Peyer's patch (tissue), 4 donors: ENCODE measurements around the gene POMT2.

Source experiments
- POLR2A ChIP-seq, 2 donors: fragments of 450-650 bp; IDR thresholded peaks; one replicate each; pipeline ENCODE4 v1.5.1; 2017; ENCODE audit warnings: antibody characterized with exemption in 2 of 2, mild to moderate bottlenecking in 2 of 2, moderate library complexity in 2 of 2
- TF ChIP-seq, protein P1 (sequence below), 6 experiments: fragments of 450-650 bp in 4 of 6; fragments of 200-600 bp in 2 of 6; sonication (generic) in 1 of 6; IDR thresholded peaks; one replicate each; pipeline ENCODE4 v1.5.1; 2017 to 2019; ENCODE audit warnings: antibody characterized with exemption in 6 of 6, mild to moderate bottlenecking in 3 of 6, moderate library complexity in 1 of 6

DNA sequence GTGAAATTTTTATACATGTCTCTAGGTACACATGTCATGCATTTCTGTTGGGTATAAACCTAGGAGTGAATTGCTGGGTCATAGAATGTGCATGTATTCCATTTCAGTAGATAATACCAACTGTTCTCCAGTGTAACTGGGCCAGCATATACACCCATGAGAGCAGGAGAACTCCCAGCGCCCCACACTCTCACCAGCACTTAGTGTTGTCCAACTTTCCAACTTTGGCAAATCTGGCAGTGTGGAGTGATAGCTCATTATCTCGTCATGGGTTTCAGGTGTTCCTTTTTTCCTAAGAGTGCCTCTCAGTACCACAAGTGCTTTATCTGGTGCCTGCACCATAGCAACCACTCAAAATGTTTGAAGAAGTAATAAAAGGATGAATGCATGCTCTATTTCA lies 89.8 kb downstream of the POMT2 start:
- TF ChIP-seq, protein P1, sequence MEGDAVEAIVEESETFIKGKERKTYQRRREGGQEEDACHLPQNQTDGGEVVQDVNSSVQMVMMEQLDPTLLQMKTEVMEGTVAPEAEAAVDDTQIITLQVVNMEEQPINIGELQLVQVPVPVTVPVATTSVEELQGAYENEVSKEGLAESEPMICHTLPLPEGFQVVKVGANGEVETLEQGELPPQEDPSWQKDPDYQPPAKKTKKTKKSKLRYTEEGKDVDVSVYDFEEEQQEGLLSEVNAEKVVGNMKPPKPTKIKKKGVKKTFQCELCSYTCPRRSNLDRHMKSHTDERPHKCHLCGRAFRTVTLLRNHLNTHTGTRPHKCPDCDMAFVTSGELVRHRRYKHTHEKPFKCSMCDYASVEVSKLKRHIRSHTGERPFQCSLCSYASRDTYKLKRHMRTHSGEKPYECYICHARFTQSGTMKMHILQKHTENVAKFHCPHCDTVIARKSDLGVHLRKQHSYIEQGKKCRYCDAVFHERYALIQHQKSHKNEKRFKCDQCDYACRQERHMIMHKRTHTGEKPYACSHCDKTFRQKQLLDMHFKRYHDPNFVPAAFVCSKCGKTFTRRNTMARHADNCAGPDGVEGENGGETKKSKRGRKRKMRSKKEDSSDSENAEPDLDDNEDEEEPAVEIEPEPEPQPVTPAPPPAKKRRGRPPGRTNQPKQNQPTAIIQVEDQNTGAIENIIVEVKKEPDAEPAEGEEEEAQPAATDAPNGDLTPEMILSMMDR (IDR thresholded peaks at IDR 0.05), result no peak
- no peak for TF ChIP-seq POLR2A (IDR thresholded peaks at IDR 0.05)
